Stimulated activated CD8-positive, alpha-beta memory T cell treated with anti-CD3 and anti-CD28 coated beads, Interleukin-7, amount 100 ng/mL, for 48 hours (primary cell): ENCODE data around the gene KRTAP4-5.
"Not testable (repeated sequence)": the region's sequence is repeated elsewhere in the genome, so short reads cannot be mapped to it uniquely, and the experiment has no call there.

ENCODE experiments used
- DNase-seq, 2 donors: peaks; one replicate each; pipeline ENCODE4 v3.0.0-alpha.2; 2020; ENCODE audit warnings: low read depth in 1 of 2; ENCODE audit errors: extremely low read depth in 1 of 2

KRTAP4-5 gene

GRCh38 chr17:41116297-41116696 lies 33.3 kb downstream of the KRTAP4-5 start:
- DNase-seq: no peak

GRCh38 chr17:41111151-41111885 lies 38.3 kb downstream of the KRTAP4-5 start:
- no peak for DNase-seq

- not testable (repeated sequence) for DNase-seq
Measured at GRCh38 chr17:41108728-41109386, 40.8 kb downstream of the KRTAP4-5 start.

GRCh38 chr17:41107941-41108450 lies 41.6 kb downstream of the KRTAP4-5 start:
- DNase-seq: no peak

GRCh38 chr17:41105347-41105746 lies 44.3 kb downstream of the KRTAP4-5 start, which contains the start of gene KRTAP4-9:
KRTAP4-9 (plus strand) TSS chr17:41105389; CDS start chr17:41105389, 0 bp downstream.
- DNase-seq: not testable (repeated sequence)

- DNase-seq: not testable (repeated sequence)
Measured at GRCh38 chr17:41104386-41105038, 45.1 kb downstream of the KRTAP4-5 start.

GRCh38 chr17:41103896-41104295 lies 45.7 kb downstream of the KRTAP4-5 start:
- DNase-seq: no peak

GRCh38 chr17:41101586-41102259 lies 47.9 kb downstream of the KRTAP4-5 start, which contains the start of gene KRTAP4-16:
KRTAP4-16 (minus strand) TSS chr17:41102209; CDS start chr17:41102209, 0 bp downstream.
- no peak for DNase-seq

GRCh38 chr17:41099682-41100480 lies 49.7 kb downstream of the KRTAP4-5 start:
- not testable (repeated sequence) for DNase-seq
